Activated naive CD4-positive, alpha-beta T cell treated with anti-CD3 and anti-CD28 coated beads, Interleukin-2, amount 50 U/mL, for 72 hours (primary cell): ENCODE results near the gene DNASE1L2. TPM values are rescaled to one million over a fixed set of nuclear protein-coding genes. Genes with fewer than 3 reads are reported as not detected.
A peak's percentile ranks its signal among the peaks of the same experiment; 100 is the strongest.

Experiments
- ATAC-seq, 2 donors: fragments of 150-1000 bp; cut with Tn5 transposase; 2 replicates each; pipeline ENCODE4 v1.10.0; 2021; ENCODE audit warnings: mild to moderate bottlenecking in 2 of 2, moderate library complexity in 2 of 2
- DNase-seq, 2 donors: peaks; one replicate each; pipeline ENCODE4 v3.0.0; 2021 to 2022; ENCODE audit warnings: low spot score in 2 of 2
- H3K27ac Mint-ChIP-seq, 2 donors: one replicate each; pipeline ENCODE4 v1.8.0; 2022; ENCODE audit warnings: mild to moderate bottlenecking in 2 of 2, mixed read lengths in 2 of 2
- H3K36me3 Mint-ChIP-seq, 2 donors: one replicate each; pipeline ENCODE4 v1.8.0; 2022; ENCODE audit warnings: mixed read lengths in 2 of 2
- H3K9me3 Mint-ChIP-seq, 2 donors: one replicate each; pipeline ENCODE4 v1.8.0; 2022; ENCODE audit warnings: mixed read lengths in 2 of 2
- total RNA-seq, 2 donors: library from RNA; stranded (reverse); gene quantifications; one replicate each; pipeline ENCODE4 v1.2.3, GENCODE V29; 2022

Gene DNASE1L2, protein sequence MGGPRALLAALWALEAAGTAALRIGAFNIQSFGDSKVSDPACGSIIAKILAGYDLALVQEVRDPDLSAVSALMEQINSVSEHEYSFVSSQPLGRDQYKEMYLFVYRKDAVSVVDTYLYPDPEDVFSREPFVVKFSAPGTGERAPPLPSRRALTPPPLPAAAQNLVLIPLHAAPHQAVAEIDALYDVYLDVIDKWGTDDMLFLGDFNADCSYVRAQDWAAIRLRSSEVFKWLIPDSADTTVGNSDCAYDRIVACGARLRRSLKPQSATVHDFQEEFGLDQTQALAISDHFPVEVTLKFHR
- total RNA-seq = 1 to 10 TPM; 1.3 to 1.5 TPM

DNA sequence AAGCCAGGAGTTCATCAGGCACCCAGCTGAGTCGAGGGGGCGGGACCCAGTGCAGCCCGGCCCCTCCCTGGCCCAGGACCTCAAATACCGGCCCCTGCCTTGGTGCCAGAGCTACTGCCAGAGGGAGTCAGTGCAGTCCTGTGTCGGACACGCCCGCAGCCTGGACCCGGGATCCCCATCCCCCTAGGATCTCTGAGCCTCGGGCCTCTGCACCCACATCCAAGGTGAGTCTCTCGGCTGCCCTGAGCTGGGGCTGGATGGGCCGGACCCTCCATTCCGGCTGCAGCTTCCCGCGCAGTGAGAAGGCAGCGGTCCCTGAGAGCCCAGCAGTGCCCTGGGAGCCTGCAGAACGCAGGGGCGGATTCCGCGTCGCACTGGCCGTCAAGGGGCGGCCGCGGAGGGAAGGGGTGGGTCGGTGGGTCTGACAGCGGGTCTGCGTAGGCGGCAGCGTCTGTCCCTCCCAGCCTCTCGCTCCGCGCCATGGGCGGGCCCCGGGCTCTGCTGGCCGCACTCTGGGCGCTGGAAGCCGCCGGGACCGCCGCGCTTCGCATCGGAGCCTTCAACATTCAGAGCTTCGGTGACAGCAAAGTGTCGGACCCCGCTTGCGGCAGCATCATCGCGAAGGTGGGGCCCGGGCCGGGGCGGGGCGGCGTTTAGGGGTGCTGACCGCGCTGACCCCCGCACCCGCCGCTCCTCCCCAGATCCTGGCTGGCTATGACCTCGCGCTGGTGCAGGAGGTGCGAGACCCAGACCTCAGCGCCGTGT lies at the start of gene DNASE1L2:
Gene DNASE1L2 (plus strand): TSS at position 108 of the 765 bp plus-strand sequence. CDS start 373 bp downstream, at position 481.
- H3K9me3 Mint-ChIP-seq = no peaks in the 10 kb centered on the region
- ATAC-seq = peak in 1 of 2 donors; percentile 12
- H3K36me3 Mint-ChIP-seq = peaks cover 0 to 5% of the 10 kb centered on the region in 2 donors
- no peak for DNase-seq
- H3K27ac Mint-ChIP-seq = no peak within 1 kb of the TSS

DNA sequence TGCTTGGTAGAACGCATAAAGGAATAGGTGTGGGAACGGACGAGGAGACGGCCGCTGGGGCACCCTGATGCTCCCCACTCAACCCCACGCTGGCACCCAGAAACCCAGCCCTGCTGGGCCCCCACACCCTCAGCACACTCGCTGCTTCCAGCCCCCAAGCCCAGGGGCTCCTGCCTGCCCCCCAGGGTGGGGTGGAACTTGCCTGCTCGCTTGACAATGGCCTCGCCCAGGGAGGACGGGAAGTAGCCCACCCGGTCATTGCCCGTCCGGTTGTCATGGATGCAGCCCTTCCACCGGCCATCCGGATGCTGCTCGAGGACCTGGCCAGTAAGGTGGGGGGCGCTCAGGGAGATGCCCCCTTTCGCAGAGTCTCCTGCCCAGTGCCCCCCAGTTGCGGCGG lies 49.7 kb upstream of the DNASE1L2 start:
- ATAC-seq (no peak), DNase-seq (no peak)
- Mint-ChIP-seq H3K27ac (no peak overlapping the region), H3K36me3 (no peaks in the 10 kb centered on the region), H3K9me3 (no peaks in the 10 kb centered on the region)

DNA sequence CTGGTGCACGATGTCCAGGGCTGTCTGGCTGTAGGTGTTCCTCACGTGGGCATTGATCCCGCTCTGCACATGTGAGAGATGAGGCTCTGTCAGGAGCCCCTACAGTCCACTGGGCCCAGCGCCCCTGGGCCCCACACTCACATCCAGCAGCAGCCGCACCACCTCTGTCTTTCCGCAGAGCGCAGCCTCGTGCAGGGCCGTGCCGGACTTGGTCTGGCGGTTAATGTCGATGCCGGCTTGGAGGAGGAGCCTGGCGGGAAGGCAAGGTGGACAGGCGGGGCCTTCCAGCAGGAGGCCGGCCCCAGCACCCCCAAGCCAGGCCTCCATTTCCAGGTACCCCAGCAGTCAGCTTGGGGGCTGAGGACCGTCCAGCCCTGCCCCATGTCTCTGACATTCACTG lies 49.0 kb upstream of the DNASE1L2 start:
- Mint-ChIP-seq H3K27ac (no peak overlapping the region), H3K36me3 (no peaks in the 10 kb centered on the region), H3K9me3 (no peaks in the 10 kb centered on the region)
- DNase-seq (no peak), ATAC-seq (no peak)

DNA sequence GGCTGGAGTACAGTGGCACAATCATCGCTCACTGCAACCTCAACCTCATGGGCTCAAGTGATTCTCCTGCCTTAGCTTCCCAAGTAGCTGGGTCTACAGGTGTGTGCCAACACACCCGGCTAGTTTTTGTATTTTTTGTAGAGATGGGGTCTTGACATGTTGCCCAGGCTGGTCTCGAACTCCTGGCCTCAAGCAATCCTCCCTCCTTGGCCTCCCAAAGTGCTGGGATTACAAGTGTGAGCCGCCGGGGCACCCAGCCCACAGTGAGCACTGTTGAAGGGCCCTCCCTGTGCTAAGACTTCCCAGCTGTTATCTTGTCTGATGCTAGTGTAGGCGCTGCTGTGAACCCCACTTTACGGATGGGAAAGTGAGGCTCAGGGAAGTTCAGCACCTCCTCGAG lies 47.8 kb upstream of the DNASE1L2 start:
- no peaks in the 10 kb centered on the region for H3K36me3 Mint-ChIP-seq
- H3K9me3 Mint-ChIP-seq = no peaks in the 10 kb centered on the region
- ATAC-seq (no peak), DNase-seq (no peak)
- H3K27ac Mint-ChIP-seq = no peak overlapping the region

DNA sequence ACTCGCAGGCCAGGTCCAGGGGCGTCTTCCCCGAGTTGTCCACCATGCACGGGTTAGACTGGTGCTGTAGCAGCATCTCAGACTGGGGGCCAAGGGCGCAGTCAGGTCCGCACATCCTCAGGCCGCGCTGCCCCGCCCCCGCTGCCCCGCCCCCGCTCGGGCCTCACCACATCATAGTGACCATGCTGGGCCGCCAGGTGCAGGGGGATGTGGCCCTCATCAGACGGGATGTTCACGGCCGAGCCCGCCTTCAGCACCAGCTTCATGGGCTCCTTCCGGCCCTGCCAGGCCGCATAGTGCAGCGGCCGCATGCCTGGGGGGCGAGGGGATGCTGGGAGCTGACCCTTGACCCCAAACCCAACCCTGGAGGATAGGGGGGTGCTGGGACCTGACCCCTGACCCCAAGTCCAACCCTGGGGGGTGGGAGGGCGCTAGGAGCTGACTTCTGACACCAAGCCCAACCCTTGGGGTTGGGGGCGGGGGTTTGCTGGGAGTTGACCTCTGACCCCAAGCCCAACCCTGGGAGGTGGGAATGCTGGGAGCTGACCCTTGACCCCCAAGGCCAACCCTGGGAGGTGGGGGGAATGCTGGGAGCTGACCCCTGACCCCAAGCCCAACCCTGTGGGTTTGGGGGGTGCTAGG lies 46.9 kb upstream of the DNASE1L2 start:
- DNase-seq (no peak), ATAC-seq (no peak)
- no peaks in the 10 kb centered on the region for H3K36me3 Mint-ChIP-seq
- H3K9me3 Mint-ChIP-seq = no peaks in the 10 kb centered on the region
- no peak overlapping the region for H3K27ac Mint-ChIP-seq

DNA sequence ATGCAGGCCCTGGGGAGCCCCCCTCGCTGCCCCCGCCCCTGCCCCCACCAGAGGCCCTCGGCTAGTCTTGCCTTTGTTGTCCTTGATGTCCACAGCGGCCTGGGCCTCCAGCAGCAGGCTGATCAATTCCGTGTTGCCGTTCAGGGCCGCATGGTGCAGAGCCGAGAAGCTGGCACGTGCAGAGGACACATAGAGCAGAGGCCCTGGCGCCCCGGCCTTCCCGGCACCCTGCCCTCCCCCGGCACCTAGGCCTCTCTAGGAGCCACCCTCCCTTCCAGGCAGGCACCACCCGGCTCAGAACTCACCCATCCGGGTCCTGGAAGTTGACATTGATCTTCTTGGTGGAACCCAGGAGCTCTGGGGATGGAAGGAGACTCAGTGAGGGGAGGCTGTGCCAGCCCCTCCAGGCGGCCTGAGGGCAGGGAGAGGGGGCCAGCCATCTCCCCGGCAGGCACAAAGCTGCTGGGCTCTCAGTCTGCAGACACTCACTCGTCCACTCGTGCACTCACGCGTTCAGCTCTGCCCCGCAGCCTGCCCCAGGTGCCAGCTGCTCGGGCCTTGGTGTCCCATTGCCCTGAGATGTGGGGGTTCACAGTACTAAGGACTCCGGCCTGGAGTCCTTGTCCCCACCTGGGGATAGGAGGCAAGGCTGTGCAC lies 46.1 kb upstream of the DNASE1L2 start:
- Mint-ChIP-seq H3K36me3 (no peaks in the 10 kb centered on the region), H3K27ac (no peak overlapping the region)
- no peak for DNase-seq

DNA sequence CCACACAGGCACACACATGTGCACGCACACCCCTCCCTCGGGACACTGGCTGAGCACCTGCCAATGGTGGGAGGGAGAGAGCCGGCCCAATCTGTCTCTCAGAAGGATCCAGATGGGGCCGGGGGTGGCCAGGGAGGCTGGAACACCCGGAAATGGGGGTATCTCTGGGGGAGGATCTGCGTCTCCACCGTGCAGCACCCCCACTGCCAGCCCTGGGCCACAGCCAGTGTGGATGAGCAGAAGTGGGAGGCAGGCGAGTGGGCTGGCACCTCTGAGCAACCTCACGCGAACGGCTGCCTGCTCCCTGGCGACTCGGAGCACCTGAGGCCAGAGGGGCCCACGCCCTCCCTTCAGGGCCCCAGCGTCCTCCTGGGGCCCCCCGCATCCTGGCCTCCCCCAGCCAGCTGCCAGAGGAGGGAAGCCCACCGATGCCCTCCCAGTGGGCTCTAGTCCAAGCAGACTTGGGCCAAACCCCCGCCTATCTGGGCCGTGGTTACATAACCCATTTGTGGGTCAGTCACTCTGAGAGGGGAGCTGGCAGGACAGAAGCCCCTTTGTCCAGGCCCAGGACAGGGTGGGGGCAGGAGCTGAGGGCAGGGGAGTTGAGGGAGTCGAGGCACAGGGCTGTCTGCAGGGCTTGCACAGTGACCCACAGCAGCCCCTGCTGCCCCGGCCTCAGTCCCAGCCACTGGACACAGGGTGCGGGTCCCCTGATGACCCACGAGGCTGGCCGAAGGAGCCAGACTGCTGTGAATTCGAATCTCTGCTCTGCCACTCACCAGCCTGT lies 45.4 kb upstream of the DNASE1L2 start:
- ATAC-seq = no peak
- Mint-ChIP-seq H3K9me3 (no peaks in the 10 kb centered on the region), H3K36me3 (no peaks in the 10 kb centered on the region), H3K27ac (no peak overlapping the region)
- no peak for DNase-seq

More for the DNA sequence above, 46.1 kb upstream of the DNASE1L2 start:
- H3K9me3 Mint-ChIP-seq = no peaks in the 10 kb centered on the region
- no peak for ATAC-seq

DNA sequence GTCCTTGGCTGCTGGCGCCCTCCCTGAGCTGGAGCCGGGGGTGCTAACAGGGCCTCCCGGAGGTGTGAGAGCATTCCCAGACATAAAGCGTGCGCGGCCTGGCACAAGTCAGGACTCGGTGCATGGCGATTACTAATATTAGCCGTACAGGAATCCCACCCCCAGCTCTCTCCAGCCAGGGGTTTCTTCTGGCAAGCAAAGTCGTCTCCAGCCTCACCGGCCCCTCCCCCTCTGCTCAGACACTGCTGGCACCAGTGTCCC lies 44.9 kb upstream of the DNASE1L2 start:
- ATAC-seq = no peak
- H3K9me3 Mint-ChIP-seq = no peaks in the 10 kb centered on the region
- H3K36me3 Mint-ChIP-seq = no peaks in the 10 kb centered on the region
- H3K27ac Mint-ChIP-seq = no peak overlapping the region
- DNase-seq = no peak

DNA sequence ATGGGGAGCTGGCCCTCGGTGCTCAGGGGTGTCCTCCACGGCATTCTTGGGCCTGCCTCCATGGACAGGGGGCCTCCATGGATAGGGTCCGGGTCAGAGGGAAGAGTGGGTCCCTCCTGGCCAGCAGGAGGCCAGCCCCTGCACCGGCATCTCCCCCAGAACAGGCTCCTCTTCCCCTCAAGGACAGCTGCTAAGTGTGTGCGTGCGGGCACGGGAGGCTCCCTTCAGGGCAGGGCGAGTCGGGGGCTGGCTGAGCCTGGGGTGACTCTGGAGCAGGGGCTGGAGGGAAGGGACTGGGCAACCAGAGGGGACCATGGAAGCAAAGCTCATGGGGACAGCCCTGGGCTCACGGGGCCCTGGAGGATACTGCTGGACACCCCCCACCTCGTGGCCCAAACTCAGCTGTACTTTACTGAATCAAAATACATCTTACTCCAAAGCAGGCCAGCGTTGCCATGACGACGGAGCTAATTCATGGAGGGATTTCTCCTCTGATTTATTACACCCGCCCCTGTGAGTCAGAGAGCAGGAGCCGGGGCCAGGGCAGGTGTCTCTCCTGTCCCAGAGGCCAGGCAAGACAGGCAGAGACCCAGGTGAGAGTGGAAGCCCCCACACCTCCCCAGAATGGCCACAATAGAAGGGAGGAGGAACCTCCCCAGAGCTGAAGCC lies 41.9 kb upstream of the DNASE1L2 start:
- ATAC-seq = no peak
- DNase-seq = no peak
- Mint-ChIP-seq H3K9me3 (no peaks in the 10 kb centered on the region), H3K36me3 (no peaks in the 10 kb centered on the region), H3K27ac (no peak overlapping the region)

DNA sequence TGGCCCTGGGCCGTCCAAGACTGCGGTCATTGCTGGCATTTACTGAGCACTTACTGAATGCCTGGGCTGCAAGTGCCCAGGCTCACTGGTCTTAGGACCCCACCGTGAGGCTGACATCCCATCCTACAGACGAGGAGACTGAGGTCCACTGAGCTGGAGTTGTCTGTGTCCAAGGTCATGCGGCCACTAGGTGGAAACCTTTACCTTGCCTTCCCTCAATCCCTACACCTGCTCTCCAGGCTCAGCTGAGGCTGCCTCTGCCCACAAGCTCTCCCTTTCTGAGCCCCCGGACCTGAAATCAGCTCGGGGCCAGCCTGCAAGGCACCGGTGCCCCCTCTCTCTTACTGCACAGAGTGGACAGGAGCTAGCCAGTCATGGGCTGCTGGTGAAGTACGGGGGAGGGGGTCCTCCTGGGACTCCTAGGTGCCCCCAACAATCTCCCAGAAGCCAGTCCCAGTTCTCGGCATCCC lies 41.4 kb upstream of the DNASE1L2 start:
- ATAC-seq = peak; percentile 75 to 84
- peak in 1 of 2 donors; percentile 52 for DNase-seq
- H3K9me3 Mint-ChIP-seq = no peaks in the 10 kb centered on the region
- H3K27ac Mint-ChIP-seq = no peak overlapping the region
- H3K36me3 Mint-ChIP-seq = no peaks in the 10 kb centered on the region

DNA sequence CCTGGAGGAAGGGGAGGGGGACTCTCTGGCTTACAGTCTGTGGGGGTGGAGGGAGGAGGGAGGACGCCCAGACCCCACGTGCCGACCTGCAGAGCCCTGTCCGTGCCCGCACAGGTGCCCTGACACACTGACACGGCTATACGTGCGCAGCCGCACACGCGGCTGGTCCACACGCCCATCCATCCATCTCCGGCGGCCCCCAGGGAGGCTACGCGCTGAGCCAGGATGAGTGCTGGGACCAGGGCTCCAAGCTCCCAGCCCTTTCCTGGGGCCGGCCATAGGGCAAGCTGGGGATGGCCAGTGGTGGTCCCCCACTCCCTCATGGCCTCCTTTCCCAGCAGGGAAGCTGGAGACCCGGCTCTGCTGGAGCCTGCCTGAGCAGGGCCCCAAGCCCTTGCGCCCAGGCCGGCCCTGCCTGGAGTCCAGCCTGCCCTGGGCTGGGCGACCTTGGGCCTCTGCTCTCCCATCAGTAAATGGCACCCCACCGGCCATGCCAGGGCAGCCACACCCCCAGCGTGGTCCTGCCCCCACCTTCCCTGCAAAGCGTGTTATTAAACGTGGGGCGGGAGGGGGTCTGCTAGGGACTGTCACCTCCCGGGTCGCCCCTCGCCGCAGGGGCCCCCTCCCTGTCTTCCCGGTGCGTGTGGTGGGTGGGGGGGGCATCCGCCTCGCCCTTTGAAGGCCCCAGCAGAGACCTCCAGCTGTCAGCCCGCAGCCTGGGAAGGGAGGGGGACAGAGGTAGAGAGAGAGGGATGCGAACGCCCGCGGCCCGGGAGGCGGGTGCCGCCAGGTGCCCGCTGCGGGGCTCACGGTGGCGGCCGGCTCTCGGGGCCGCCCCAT lies 40.7 kb upstream of the DNASE1L2 start:
- H3K27ac Mint-ChIP-seq = no peak overlapping the region
- peak; percentile 19 to 39 for ATAC-seq
- H3K9me3 Mint-ChIP-seq = no peaks in the 10 kb centered on the region
- no peak for DNase-seq
- H3K36me3 Mint-ChIP-seq = no peaks in the 10 kb centered on the region

DNA sequence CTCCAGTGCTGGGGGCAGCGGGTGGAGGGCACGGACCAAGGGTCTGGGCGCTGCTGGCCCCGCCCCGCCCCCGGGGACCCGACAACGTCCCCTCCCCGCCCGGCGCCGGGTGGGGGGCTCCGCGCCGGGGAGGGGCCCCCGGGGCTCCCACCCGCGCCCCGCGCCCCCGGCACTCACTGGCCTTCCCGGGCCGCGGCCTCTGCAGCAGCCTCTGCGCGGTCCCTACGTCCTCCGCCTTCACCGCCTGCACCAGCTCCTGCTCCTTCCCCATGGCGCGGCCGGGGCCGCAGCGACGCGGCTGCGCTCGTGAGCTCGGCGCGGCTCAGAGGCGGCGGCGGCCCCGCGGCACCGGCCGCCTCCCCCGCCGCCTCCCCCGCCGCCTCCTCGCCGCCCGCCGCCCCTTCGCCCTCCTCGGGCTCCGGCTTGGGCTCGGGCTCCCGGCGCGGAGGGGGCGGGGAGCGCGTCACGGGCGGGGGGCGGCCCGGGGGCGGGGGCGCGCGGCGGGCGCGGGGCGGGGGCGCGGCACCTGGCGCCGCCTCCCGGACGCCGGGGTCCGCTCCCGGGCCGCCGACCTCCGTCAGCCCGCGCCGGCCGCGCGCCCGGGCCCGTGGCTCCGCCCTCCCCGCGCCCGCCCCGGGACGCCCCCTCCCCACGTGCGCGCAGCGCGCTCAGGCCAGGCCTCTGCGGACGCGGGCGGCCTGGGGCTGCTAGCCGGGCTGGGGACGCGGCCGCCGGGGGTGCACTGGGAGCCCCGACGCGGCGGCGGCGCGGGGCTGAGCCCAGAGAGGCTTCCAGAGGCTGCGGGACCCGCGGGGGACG lies 39.9 kb upstream of the DNASE1L2 start, which contains the start of gene CASKIN1:
Gene CASKIN1 (minus strand): TSS at position 444 of the 819 bp plus-strand sequence. CDS start 173 bp downstream, at position 271.
- H3K27ac Mint-ChIP-seq = no peak within 1 kb of the TSS
- ATAC-seq (peak; percentile 45 to 54), DNase-seq (no peak)
- H3K36me3 Mint-ChIP-seq = no peaks in the 10 kb centered on the region
- no peaks in the 10 kb centered on the region for H3K9me3 Mint-ChIP-seq

DNA sequence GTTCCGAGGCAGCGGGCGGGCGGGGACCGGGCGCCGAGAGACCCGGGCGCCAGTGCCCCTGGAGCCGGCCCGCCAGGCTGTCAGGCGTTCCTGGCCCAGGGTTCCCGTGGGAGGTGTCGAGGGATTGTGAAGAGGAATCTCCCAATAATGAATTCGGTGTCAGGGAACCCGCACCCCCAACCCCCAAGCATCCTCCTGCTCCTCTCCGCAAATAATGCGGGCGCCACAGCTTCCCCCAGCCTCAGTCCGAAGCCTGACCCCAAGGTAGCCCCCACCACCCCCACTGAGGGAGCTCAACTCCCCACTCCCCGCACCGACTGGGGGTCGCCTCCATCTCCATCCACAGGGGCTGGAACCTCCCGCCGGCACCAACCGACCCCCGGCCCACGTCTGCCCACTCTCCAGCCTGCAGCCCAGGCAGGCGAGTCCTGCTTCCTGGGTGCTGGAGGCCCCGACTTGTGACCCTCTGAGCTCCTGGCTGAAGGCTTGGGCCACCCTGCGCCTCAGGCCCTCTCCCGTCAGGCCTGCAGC lies 39.2 kb upstream of the DNASE1L2 start:
- ATAC-seq (no peak), DNase-seq (no peak)
- Mint-ChIP-seq H3K27ac (no peak overlapping the region), H3K36me3 (no peaks in the 10 kb centered on the region), H3K9me3 (no peaks in the 10 kb centered on the region)

DNA sequence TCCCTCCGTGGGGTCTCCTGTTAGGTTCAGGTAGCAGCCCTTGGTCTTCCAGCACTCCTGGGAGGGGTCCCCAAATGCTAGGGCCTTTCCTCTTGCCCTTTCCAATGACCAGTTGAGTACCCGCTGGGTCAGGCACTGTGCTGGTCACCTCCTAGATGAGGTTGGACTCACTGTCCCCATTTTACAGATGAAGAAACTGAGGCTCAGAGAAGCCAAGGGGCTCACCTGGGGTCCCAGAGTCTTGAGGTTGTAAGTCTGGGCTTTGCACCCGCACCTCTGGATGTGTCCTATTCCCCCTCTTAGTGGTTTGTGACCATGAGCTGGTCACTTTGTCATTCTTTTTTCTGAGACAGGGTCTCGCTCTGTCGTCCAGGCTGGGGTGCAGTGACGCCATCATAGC lies 38.5 kb upstream of the DNASE1L2 start:
- Mint-ChIP-seq H3K9me3 (no peaks in the 10 kb centered on the region), H3K36me3 (no peaks in the 10 kb centered on the region), H3K27ac (peak overlapping the region in 1 of 2 donors; percentile 44)
- DNase-seq (no peak), ATAC-seq (no peak)
